Stomach (tissue), 9 donors: Measurements from ENCODE around the gene KIF6. TPM values are rescaled to one million over a fixed set of nuclear protein-coding genes. Genes with fewer than 3 reads are reported as not detected.

Experiments
- DNase-seq, 2 donors: peaks; one replicate each; pipeline versions ENCODE4 v3.0.0 to v3.0.0-alpha.2; 2013 to 2019
- H3K27ac ChIP-seq, 5 donors: fragments of 200-600 bp in 4 of 5; sonication (generic) in 4 of 5; one replicate each; pipeline ENCODE4 v1.5.1; 2013 to 2019; ENCODE audit warnings: mild to moderate bottlenecking in 1 of 5, moderate library complexity in 1 of 5
- H3K27me3 ChIP-seq, 3 donors: fragments of 200-600 bp; sonication (generic); one replicate each; pipeline ENCODE4 v1.5.1; 2017 to 2019; ENCODE audit warnings: mixed run types in 1 of 3
- H3K36me3 ChIP-seq, 4 donors: fragments of 200-600 bp; sonication (generic); 1 replicate in 3 of 4; 2 replicates in 1 of 4; pipeline ENCODE4 v1.5.1; 2016 to 2019
- H3K4me1 ChIP-seq, 4 donors: fragments of 200-600 bp; sonication (generic); one replicate each; pipeline ENCODE4 v1.5.1; 2016 to 2019
- H3K4me3 ChIP-seq, 4 donors: fragments of 200-600 bp; sonication (generic) in 3 of 4; one replicate each; pipeline ENCODE4 v1.5.1; 2016 to 2019; ENCODE audit warnings: mild to moderate bottlenecking in 1 of 4
- H3K9me3 ChIP-seq, 4 donors: fragments of 200-600 bp; sonication (generic); one replicate each; pipeline ENCODE4 v1.5.1; 2016 to 2019
- CTCF ChIP-seq, 7 experiments: fragments of 450-650 bp in 4 of 7; fragments of 200-600 bp in 3 of 7; sonication (generic) in 3 of 7; IDR thresholded peaks; one replicate each; pipeline ENCODE4 v1.5.1; 2016 to 2019; ENCODE audit warnings: antibody characterized with exemption in 7 of 7, control low read depth in 2 of 7, mild to moderate bottlenecking in 1 of 7
- EP300 ChIP-seq: sonication (generic); formaldehyde crosslinking; IDR thresholded peaks from one replicate; pipeline ENCODE4 v1.6.1; 2017; ENCODE audit warnings: antibody characterized with exemption
- POLR2A ChIP-seq, 4 donors: fragments of 450-650 bp; IDR thresholded peaks; one replicate each; pipeline ENCODE4 v1.6.1; 2016; ENCODE audit warnings: antibody characterized with exemption in 4 of 4, control low read depth in 2 of 4, mild to moderate bottlenecking in 1 of 4, moderate library complexity in 1 of 4
- POLR2AphosphoS5 ChIP-seq, 3 donors: sonication (generic); formaldehyde crosslinking; IDR thresholded peaks; one replicate each; pipeline ENCODE4 v1.6.1; 2016; ENCODE audit warnings: antibody characterized with exemption in 3 of 3
- WGBS, 5 donors: extraction: QIAGEN DNeasy Blood & Tissue Kit in 3 of 5; methylation state at CpG; one replicate each; pipeline versions ENCODE4 v1.1.5 to v1.1.7; 2013 to 2018; 5-methylcytosine and 5-hydroxymethylcytosine counted together
- intact Hi-C: fragments of 100-400 bp; cut with DNase I; formaldehyde crosslinking; loops from one replicate; pipeline ENCODE4 v1.15.1; 2023; ENCODE audit warnings: low total_unique reads
- polyA plus RNA-seq, 3 donors: library from polyadenylated mRNA; stranded (reverse); fragments of 200-250 nt; gene quantifications; one replicate each; pipeline ENCODE4 v1.2.3, GENCODE V29; 2013
- total RNA-seq, 5 donors: library from RNA; depleted of rRNA; stranded (reverse); fragments of >200 nt; gene quantifications; one replicate each; pipeline versions ENCODE4 v1.1.0 to v1.2.3, GENCODE V29; 2014 to 2016
- donor health status: healthy with polysubstance abuse.
- donor health status: Bipolar disorder and iron deficiency.
- donor health status: healthy.

KIF6 gene
- total and polyA plus RNA-seq, 8 donors, result 0.25 to 9.8 (median 0.37) TPM; not detected in 3

- no peak for DNase-seq
- no peaks in the 10 kb centered on the region for H3K9me3 ChIP-seq
- H3K36me3 ChIP-seq, result no peaks in the 10 kb centered on the region
- intact Hi-C loops, result no loop called here
- TF ChIP-seq POLR2A (IDR thresholded peaks at IDR 0.05), result no peak
- TF ChIP-seq POLR2AphosphoS5 (IDR thresholded peaks at IDR 0.05), result no peak
- TF ChIP-seq CTCF (IDR thresholded peaks at IDR 0.05), result no peak
- TF ChIP-seq EP300, result no peak
- no peaks in the 10 kb centered on the region for H3K27me3 ChIP-seq
- no peak overlapping the region for H3K4me3 ChIP-seq
- no peaks in the 10 kb centered on the region for H3K4me1 ChIP-seq
- H3K27ac ChIP-seq, result no peak overlapping the region
Observed at GRCh38 chr6:39566456-39566855, 158.8 kb downstream of the KIF6 start.

GRCh38 chr6:39565956-39566355 is 159.3 kb downstream of the KIF6 start:
- Histone ChIP-seq H3K9me3 (no peaks in the 10 kb centered on the region), H3K27me3 (no peaks in the 10 kb centered on the region), H3K27ac (no peak overlapping the region), H3K4me3 (no peak overlapping the region), H3K36me3 (no peaks in the 10 kb centered on the region), H3K4me1 (no peaks in the 10 kb centered on the region)
- DNase-seq, result no peak
- WGBS, 5 donors, result 57 to 84% (median 77%) methylated on average over 1 of the region's 1 CpG
- no peak for TF ChIP-seq EP300
- TF ChIP-seq CTCF (IDR thresholded peaks at IDR 0.05), result no peak
- TF ChIP-seq POLR2AphosphoS5 (IDR thresholded peaks at IDR 0.05), result no peak
- no peak for TF ChIP-seq POLR2A (IDR thresholded peaks at IDR 0.05)
- intact Hi-C loops, result no loop called here

GRCh38 chr6:39563566-39564311 is 161.5 kb downstream of the KIF6 start:
- WGBS, 5 donors, result 69 to 81% (median 78%) methylated on average over 3 of the region's 3 CpGs
- no peak overlapping the region for H3K27ac ChIP-seq
- no peaks in the 10 kb centered on the region for H3K9me3 ChIP-seq
- no peaks in the 10 kb centered on the region for H3K36me3 ChIP-seq
- H3K4me1 ChIP-seq, result no peaks in the 10 kb centered on the region
- H3K27me3 ChIP-seq, result no peaks in the 10 kb centered on the region
- intact Hi-C loops, result no loop called here
- DNase-seq, result no peak
- TF ChIP-seq POLR2A (IDR thresholded peaks at IDR 0.05) (no peak), POLR2AphosphoS5 (IDR thresholded peaks at IDR 0.05) (no peak), CTCF (IDR thresholded peaks at IDR 0.05) (no peak), EP300 (no peak)
- H3K4me3 ChIP-seq, result no peak overlapping the region

DNA sequence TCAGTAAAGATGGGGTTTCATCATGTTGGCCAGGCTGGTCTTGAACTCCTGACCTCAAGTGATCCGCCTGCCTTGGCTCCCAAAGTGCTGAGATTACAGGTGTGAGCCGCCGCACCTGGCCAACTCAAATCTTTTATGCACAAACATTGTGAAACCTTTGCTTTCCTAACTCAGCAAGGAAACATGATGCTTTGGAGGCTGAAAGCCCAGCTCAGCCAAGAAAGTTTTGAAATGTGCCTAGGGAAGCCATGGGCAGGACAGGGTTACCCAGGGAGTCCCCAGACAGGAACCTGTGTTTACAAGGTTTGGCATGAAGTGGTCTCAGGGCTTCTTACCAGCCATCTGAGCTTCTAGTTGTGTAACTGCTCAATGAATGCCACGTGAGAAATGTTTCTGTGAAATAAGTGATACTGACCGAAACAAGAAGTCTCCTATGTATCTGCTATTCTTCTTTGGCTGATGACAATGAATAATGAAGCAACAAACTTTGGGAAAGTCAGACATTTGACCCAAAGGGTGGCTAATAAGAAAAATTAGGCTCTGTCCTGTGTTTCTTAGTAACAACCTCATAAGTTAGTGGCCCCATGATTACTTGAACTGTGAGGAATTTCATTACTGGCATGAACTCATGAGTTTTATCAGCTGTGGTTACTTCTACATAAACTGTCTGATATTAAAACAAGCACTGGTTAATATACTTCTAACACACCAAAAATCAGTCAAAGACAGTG is 163.5 kb downstream of the KIF6 start:
- TF ChIP-seq EP300 (no peak), POLR2AphosphoS5 (IDR thresholded peaks at IDR 0.05) (no peak), CTCF (IDR thresholded peaks at IDR 0.05) (no peak), POLR2A (IDR thresholded peaks at IDR 0.05) (no peak)
- 56 to 76% (median 60%) methylated on average over 5 of the region's 5 CpGs for WGBS, 5 donors
- intact Hi-C loops, result no loop called here
- H3K9me3 ChIP-seq, result no peaks in the 10 kb centered on the region
- H3K4me3 ChIP-seq, result no peak overlapping the region
- H3K4me1 ChIP-seq, result no peaks in the 10 kb centered on the region
- no peaks in the 10 kb centered on the region for H3K27me3 ChIP-seq
- no peak for DNase-seq
- H3K36me3 ChIP-seq, result no peaks in the 10 kb centered on the region
- peak overlapping the region in 2 of 5 donors; percentile 5 to 43 for H3K27ac ChIP-seq
